HEK293 (cell line): ENCODE results near the gene UNC80.

Experiments used
- CTCF ChIA-PET: fragments of 350-600 bp; formaldehyde crosslinking; extraction: SDS; loops from one replicate; lab custom pipeline; 2021; ENCODE audit warnings: antibody characterized with exemption; lab: Yijun Ruan, JAX
- POLR2A ChIA-PET: fragments of 300-600 bp; formaldehyde crosslinking; extraction: SDS; loops from one replicate; lab custom pipeline; 2020; ENCODE audit warnings: antibody characterized with exemption, inconsistent platforms; lab: Yijun Ruan, JAX
- H3K27ac ChIP-seq: fragments of 200-500 bp; sonication (Bioruptor generic); 2 replicates; pipeline ENCODE4 v1.5.1; 2014; ENCODE audit warnings: low read depth, low read length, control low read depth, inconsistent platforms; ENCODE audit errors: extremely low read depth
- H3K36me3 ChIP-seq, 2 experiments: fragments of 200-500 bp in 1 of 2; sonication (Bioruptor generic) in 1 of 2; 1 replicate in 1 of 2; 2 replicates in 1 of 2; pipeline ENCODE4 v1.5.1; 2014 to 2017; ENCODE audit warnings: inconsistent platforms in 2 of 2, low read length in 2 of 2; ENCODE audit not compliant: control insufficient read depth in 2 of 2, insufficient read depth in 1 of 2
- H3K4me1 ChIP-seq: fragments of 200-500 bp; sonication (Bioruptor generic); 2 replicates; pipeline ENCODE4 v1.5.1; 2014; ENCODE audit warnings: mild to moderate bottlenecking, low read length, inconsistent platforms; ENCODE audit not compliant: control insufficient read depth, insufficient read depth
- H3K4me3 ChIP-seq: 2 replicates; pipeline ENCODE4 v1.5.1; 2011; ENCODE audit warnings: low read depth, mild to moderate bottlenecking, control low read depth, low read length, moderate library complexity
- H3K9me3 ChIP-seq: fragments of 200-500 bp; sonication (Bioruptor generic); 2 replicates; pipeline ENCODE4 v1.5.1; 2014; ENCODE audit warnings: low read depth, low read length, inconsistent platforms; ENCODE audit not compliant: control insufficient read depth, insufficient read depth
- BCL11B ChIP-seq: fragments of 450-650 bp; formaldehyde crosslinking; IDR thresholded peaks from 2 replicates; pipeline ENCODE4 v1.5.1; 2016; ENCODE audit warnings: low read depth, missing biosample characterization, missing genetic modification characterization
- BCL6B ChIP-seq: fragments of 450-650 bp; formaldehyde crosslinking; IDR thresholded peaks from 2 replicates; pipeline ENCODE4 v1.5.1; 2017; ENCODE audit warnings: missing biosample characterization, missing genetic modification characterization
- HOXC10 ChIP-seq: sonication (generic); formaldehyde crosslinking; IDR thresholded peaks from 2 replicates; pipeline ENCODE4 v1.8.1; 2023; ENCODE audit warnings: mild to moderate bottlenecking, missing genetic modification reagents
- PBX3 ChIP-seq: sonication (generic); formaldehyde crosslinking; IDR thresholded peaks from 2 replicates; pipeline ENCODE4 v1.8.1; 2022; ENCODE audit warnings: mild to moderate bottlenecking, moderate library complexity, missing genetic modification reagents
- ZEB2 ChIP-seq: fragments of 450-650 bp; formaldehyde crosslinking; IDR thresholded peaks from 2 replicates; pipeline ENCODE4 v1.5.1; 2016; ENCODE audit warnings: missing biosample characterization, missing genetic modification characterization
- ZFHX2 ChIP-seq: fragments of 450-650 bp; formaldehyde crosslinking; conservative IDR thresholded peaks from 2 replicates; pipeline ENCODE4 v1.5.1; 2016; ENCODE audit warnings: missing biosample characterization, missing genetic modification characterization
- ZNF211 ChIP-seq: fragments of 450-650 bp; formaldehyde crosslinking; IDR thresholded peaks from 2 replicates; pipeline ENCODE4 v1.5.1; 2016; ENCODE audit warnings: low read depth, missing biosample characterization, missing genetic modification characterization
- ZNF24 ChIP-seq: fragments of 450-650 bp; formaldehyde crosslinking; IDR thresholded peaks from 2 replicates; pipeline ENCODE4 v1.5.1; 2016; ENCODE audit warnings: missing biosample characterization, missing genetic modification characterization
- ZNF354C ChIP-seq: fragments of 450-650 bp; formaldehyde crosslinking; IDR thresholded peaks from 2 replicates; pipeline ENCODE4 v1.5.1; 2016; ENCODE audit warnings: missing biosample characterization, missing genetic modification characterization, low read depth, borderline replicate concordance
- ZNF391 ChIP-seq: fragments of 450-650 bp; formaldehyde crosslinking; IDR thresholded peaks from 2 replicates; pipeline ENCODE4 v1.5.1; 2016; ENCODE audit warnings: low read depth, missing biosample characterization, missing genetic modification characterization, borderline replicate concordance
- ZNF404 ChIP-seq: fragments of 450-650 bp; formaldehyde crosslinking; IDR thresholded peaks from 2 replicates; pipeline ENCODE4 v1.5.1; 2017; ENCODE audit warnings: missing biosample characterization, missing genetic modification characterization
- ZNF571 ChIP-seq: fragments of 450-650 bp; formaldehyde crosslinking; IDR thresholded peaks from 2 replicates; pipeline ENCODE4 v1.5.0; 2017; ENCODE audit warnings: missing biosample characterization, missing genetic modification characterization
- ZNF585B ChIP-seq: fragments of 450-650 bp; formaldehyde crosslinking; IDR thresholded peaks from 2 replicates; pipeline ENCODE4 v1.5.1; 2016; ENCODE audit warnings: missing biosample characterization, missing genetic modification characterization
- ZNF596 ChIP-seq: fragments of 450-650 bp; IDR thresholded peaks from 2 replicates; pipeline ENCODE4 v1.5.0; 2018; ENCODE audit warnings: missing biosample characterization, mild to moderate bottlenecking, missing genetic modification characterization, moderate library complexity
- ZNF621 ChIP-seq: fragments of 450-650 bp; formaldehyde crosslinking; IDR thresholded peaks from 2 replicates; pipeline ENCODE4 v1.5.1; 2017; ENCODE audit warnings: missing biosample characterization, missing genetic modification characterization
- ZNF664 ChIP-seq: fragments of 450-650 bp; formaldehyde crosslinking; IDR thresholded peaks from 2 replicates; pipeline ENCODE4 v1.5.1; 2016; ENCODE audit warnings: missing biosample characterization, missing genetic modification characterization
- ZNF747 ChIP-seq: fragments of 450-650 bp; formaldehyde crosslinking; IDR thresholded peaks from 2 replicates; pipeline ENCODE4 v1.5.1; 2016; ENCODE audit warnings: missing biosample characterization, missing genetic modification characterization
- TF ChIP-seq, protein P1 (sequence below): fragments of 450-650 bp; formaldehyde crosslinking; conservative IDR thresholded peaks from 2 replicates; pipeline ENCODE4 v1.5.1; 2016; ENCODE audit warnings: low read depth, missing biosample characterization, missing genetic modification characterization
- TF ChIP-seq, protein P2 (sequence below): fragments of 450-650 bp; formaldehyde crosslinking; IDR thresholded peaks from 2 replicates; pipeline ENCODE4 v1.5.1; 2017; ENCODE audit warnings: missing biosample characterization, mild to moderate bottlenecking, missing genetic modification characterization, moderate library complexity

Gene UNC80

GRCh38 chr2:209806318-209806717, 34.7 kb downstream of the UNC80 start:
- H3K4me1 ChIP-seq: no peaks in the 10 kb centered on the region
- no peak overlapping the region for H3K27ac ChIP-seq
- no peaks in the 10 kb centered on the region for H3K36me3 ChIP-seq
- no peak overlapping the region for H3K4me3 ChIP-seq
- ChIA-PET POLR2A (no interaction called here), CTCF (no interaction called here)
- no peaks in the 10 kb centered on the region for H3K9me3 ChIP-seq
- no peak for TF ChIP-seq ZNF596 (tag by site-specific recombination)
- no peak for TF ChIP-seq PBX3 (CRISPR knock-in tag)
- no peak for TF ChIP-seq ZFHX2 (tag by site-specific recombination)
- no peak for TF ChIP-seq ZNF621
- TF ChIP-seq ZNF404 (tag by site-specific recombination): no peak
- no peak for TF ChIP-seq ZNF391 (tag by site-specific recombination)
- TF ChIP-seq ZNF24 (tag by site-specific recombination): no peak
- TF ChIP-seq ZNF354C: no peak
- TF ChIP-seq ZNF747 (tag by site-specific recombination): no peak
- TF ChIP-seq, protein P1, sequence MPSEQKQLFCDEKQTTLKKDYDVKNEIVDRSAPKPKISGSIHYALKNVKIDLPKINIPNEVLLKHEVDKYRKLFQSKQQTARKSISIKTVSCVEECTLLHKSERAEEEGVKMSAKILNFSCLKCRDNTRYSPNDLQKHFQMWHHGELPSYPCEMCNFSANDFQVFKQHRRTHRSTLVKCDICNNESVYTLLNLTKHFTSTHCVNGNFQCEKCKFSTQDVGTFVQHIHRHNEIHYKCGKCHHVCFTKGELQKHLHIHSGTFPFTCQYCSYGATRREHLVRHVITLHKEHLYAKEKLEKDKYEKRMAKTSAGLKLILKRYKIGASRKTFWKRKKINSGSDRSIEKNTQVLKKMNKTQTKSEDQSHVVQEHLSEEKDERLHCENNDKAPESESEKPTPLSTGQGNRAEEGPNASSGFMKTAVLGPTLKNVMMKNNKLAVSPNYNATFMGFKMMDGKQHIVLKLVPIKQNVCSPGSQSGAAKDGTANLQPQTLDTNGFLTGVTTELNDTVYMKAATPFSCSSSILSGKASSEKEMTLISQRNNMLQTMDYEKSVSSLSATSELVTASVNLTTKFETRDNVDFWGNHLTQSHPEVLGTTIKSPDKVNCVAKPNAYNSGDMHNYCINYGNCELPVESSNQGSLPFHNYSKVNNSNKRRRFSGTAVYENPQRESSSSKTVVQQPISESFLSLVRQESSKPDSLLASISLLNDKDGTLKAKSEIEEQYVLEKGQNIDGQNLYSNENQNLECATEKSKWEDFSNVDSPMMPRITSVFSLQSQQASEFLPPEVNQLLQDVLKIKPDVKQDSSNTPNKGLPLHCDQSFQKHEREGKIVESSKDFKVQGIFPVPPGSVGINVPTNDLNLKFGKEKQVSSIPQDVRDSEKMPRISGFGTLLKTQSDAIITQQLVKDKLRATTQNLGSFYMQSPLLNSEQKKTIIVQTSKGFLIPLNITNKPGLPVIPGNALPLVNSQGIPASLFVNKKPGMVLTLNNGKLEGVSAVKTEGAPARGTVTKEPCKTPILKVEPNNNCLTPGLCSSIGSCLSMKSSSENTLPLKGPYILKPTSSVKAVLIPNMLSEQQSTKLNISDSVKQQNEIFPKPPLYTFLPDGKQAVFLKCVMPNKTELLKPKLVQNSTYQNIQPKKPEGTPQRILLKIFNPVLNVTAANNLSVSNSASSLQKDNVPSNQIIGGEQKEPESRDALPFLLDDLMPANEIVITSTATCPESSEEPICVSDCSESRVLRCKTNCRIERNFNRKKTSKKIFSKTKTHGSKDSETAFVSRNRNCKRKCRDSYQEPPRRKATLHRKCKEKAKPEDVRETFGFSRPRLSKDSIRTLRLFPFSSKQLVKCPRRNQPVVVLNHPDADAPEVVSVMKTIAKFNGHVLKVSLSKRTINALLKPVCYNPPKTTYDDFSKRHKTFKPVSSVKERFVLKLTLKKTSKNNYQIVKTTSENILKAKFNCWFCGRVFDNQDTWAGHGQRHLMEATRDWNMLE (tag by site-specific recombination): no peak
- TF ChIP-seq ZNF664 (tag by site-specific recombination): no peak
- TF ChIP-seq ZEB2 (tag by site-specific recombination): no peak
- no peak for TF ChIP-seq ZNF211
- TF ChIP-seq, protein P2, sequence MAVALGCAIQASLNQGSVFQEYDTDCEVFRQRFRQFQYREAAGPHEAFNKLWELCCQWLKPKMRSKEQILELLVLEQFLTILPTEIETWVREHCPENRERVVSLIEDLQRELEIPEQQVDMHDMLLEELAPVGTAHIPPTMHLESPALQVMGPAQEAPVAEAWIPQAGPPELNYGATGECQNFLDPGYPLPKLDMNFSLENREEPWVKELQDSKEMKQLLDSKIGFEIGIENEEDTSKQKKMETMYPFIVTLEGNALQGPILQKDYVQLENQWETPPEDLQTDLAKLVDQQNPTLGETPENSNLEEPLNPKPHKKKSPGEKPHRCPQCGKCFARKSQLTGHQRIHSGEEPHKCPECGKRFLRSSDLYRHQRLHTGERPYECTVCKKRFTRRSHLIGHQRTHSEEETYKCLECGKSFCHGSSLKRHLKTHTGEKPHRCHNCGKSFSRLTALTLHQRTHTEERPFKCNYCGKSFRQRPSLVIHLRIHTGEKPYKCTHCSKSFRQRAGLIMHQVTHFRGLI: no peak
- TF ChIP-seq ZNF571 (tag by site-specific recombination): no peak
- no peak for TF ChIP-seq BCL11B (tag by site-specific recombination)

DNA sequence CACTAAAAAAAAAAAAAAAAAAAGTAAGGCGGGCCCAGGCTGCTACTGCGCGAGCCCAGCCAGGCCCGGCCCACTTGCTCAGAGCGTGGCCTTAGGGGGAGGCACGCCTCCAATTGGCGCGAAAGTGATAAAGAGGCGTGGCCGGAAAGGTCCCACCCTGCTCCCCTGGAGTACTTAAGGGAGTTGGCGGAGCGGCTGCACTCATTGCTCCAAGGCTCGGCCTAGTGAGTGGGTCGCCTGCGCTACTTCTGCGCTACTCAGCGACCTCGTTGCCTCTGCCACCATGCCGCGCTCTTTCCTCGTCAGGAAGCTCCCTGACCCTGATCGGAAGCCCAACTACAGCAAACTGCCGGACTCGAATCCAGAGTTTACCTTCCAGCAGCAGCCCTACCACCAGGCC, 36.9 kb downstream of the UNC80 start:
- CTCF ChIA-PET: no interaction called here
- TF ChIP-seq ZNF585B (tag by site-specific recombination): no peak
- TF ChIP-seq BCL6B: no peak
- no peak for TF ChIP-seq HOXC10 (CRISPR knock-in tag)
- TF ChIP-seq, all 188 proteins: peak for 0
- POLR2A ChIA-PET: no interaction called here
- no peak overlapping the region for H3K4me3 ChIP-seq
- H3K4me1 ChIP-seq: no peaks in the 10 kb centered on the region
- H3K36me3 ChIP-seq: no peaks in the 10 kb centered on the region
- H3K27ac ChIP-seq: no peak overlapping the region
- no peaks in the 10 kb centered on the region for H3K9me3 ChIP-seq
